Smooth muscle cell (in vitro differentiated cells): ENCODE data around the gene CANT1. TPM values are rescaled to one million over a fixed set of nuclear protein-coding genes. Genes with fewer than 3 reads are reported as not detected.

Experiments
- DNase-seq: peaks from one replicate; lab custom pipeline; 2025; ENCODE audit not compliant: unreplicated experiment; lab: John Stamatoyannopoulos, UW
- H2AFZ ChIP-seq: fragments of 200-600 bp; sonication (generic); 2 replicates; pipeline ENCODE4 v1.6.0; 2016; ENCODE audit warnings: antibody characterized with exemption, low read depth, mild to moderate bottlenecking
- H3F3A ChIP-seq: fragments of 200-600 bp; sonication (generic); 2 replicates; pipeline ENCODE4 v1.6.0; 2017; ENCODE audit warnings: antibody characterized with exemption, low read depth
- H3K27ac ChIP-seq: fragments of 200-600 bp; sonication (generic); 2 replicates; pipeline ENCODE4 v1.5.1; 2016; ENCODE audit warnings: low read depth, mild to moderate bottlenecking
- H3K27me3 ChIP-seq: fragments of 200-600 bp; sonication (generic); 2 replicates; pipeline ENCODE4 v1.6.1; 2016; ENCODE audit warnings: low read depth, mild to moderate bottlenecking
- H3K36me3 ChIP-seq: fragments of 200-600 bp; sonication (generic); 2 replicates; pipeline ENCODE4 v1.5.1; 2016; ENCODE audit warnings: low read depth
- H3K4me1 ChIP-seq: fragments of 200-600 bp; sonication (generic); 2 replicates; pipeline ENCODE4 v1.5.1; 2016; ENCODE audit warnings: low read depth
- H3K4me2 ChIP-seq: fragments of 200-600 bp; sonication (generic); 2 replicates; pipeline ENCODE4 v1.6.0; 2016; ENCODE audit warnings: mild to moderate bottlenecking
- H3K4me3 ChIP-seq: fragments of 200-600 bp; sonication (generic); 2 replicates; pipeline ENCODE4 v1.5.1; 2016; ENCODE audit warnings: mild to moderate bottlenecking
- H3K79me2 ChIP-seq: fragments of 200-600 bp; sonication (generic); 2 replicates; pipeline ENCODE4 v1.6.0; 2016; ENCODE audit warnings: low read depth, mild to moderate bottlenecking
- H3K9ac ChIP-seq: fragments of 200-600 bp; sonication (generic); 2 replicates; pipeline ENCODE4 v1.6.0; 2016; ENCODE audit warnings: low read depth
- H3K9me3 ChIP-seq: fragments of 200-600 bp; sonication (generic); replicated peaks from 2 replicates; pipeline ENCODE4 v1.5.1; 2016; ENCODE audit warnings: low read depth
- H4K20me1 ChIP-seq: fragments of 200-600 bp; sonication (generic); 2 replicates; pipeline ENCODE4 v1.6.0; 2016; ENCODE audit warnings: low read depth
- CTCF ChIP-seq: fragments of 200-600 bp; sonication (generic); IDR thresholded peaks from 2 replicates; pipeline ENCODE4 v1.5.1; 2017; ENCODE audit warnings: borderline replicate concordance, mild to moderate bottlenecking, antibody characterized with exemption; ENCODE audit not compliant: insufficient read depth, poor library complexity, severe bottlenecking
- WGBS: methylation state at CpG from one replicate; pipeline ENCODE4 v1.1.7; 2016; ENCODE audit warnings: low lambda C conversion rate; 5-methylcytosine and 5-hydroxymethylcytosine counted together
- polyA plus RNA-seq: library from polyadenylated mRNA; unstranded; fragments of >200 nt; fragmentation: Nextera tagmentation; extraction: Ambion mirVana; gene quantifications from 2 replicates; pipeline ENCODE4 v1.2.1, GENCODE V29; 2016
- total RNA-seq: library from RNA; depleted of rRNA; stranded (reverse); fragments of >200 nt; gene quantifications from 2 replicates; pipeline ENCODE4 v1.2.3, GENCODE V29; 2014

CANT1 gene
- total and polyA plus RNA-seq, 2 experiments from 2014 or later: 38.3 to 42.1 TPM

- Histone ChIP-seq H3K9me3 (no peaks in the 10 kb centered on the region), H3K4me2 (no peak overlapping the region), H3K4me1 (peaks cover 5% of the 10 kb centered on the region), H3K79me2 (peaks cover 47% of the 10 kb centered on the region), H3K36me3 (no peaks in the 10 kb centered on the region), H3F3A (no peaks in the 10 kb centered on the region), H3K4me3 (no peak overlapping the region), H4K20me1 (peaks cover 67% of the 10 kb centered on the region), H3K27me3 (no peaks in the 10 kb centered on the region), H3K27ac (no peak overlapping the region), H2AFZ (no peak overlapping the region), H3K9ac (no peak overlapping the region)
- DNase-seq: no peak
- TF ChIP-seq CTCF: no peak
- WGBS: 90% methylated on average over 8 of the region's 8 CpGs
Measured at GRCh38 chr17:79006046-79006445, 3.5 kb downstream of the CANT1 start.

GRCh38 chr17:79005063-79005861, 4.3 kb downstream of the CANT1 start:
- Histone ChIP-seq H4K20me1 (peaks cover 74% of the 10 kb centered on the region), H3K27ac (no peak overlapping the region), H3K9me3 (no peaks in the 10 kb centered on the region), H3K4me1 (peaks cover 5% of the 10 kb centered on the region), H3K9ac (no peak overlapping the region), H3K36me3 (no peaks in the 10 kb centered on the region), H3K4me2 (no peak overlapping the region), H3F3A (no peaks in the 10 kb centered on the region), H2AFZ (no peak overlapping the region), H3K27me3 (no peaks in the 10 kb centered on the region), H3K4me3 (no peak overlapping the region), H3K79me2 (peaks cover 47% of the 10 kb centered on the region)
- no peak for DNase-seq
- TF ChIP-seq CTCF: no peak
- 76% methylated on average over 10 of the region's 12 CpGs for WGBS

GRCh38 chr17:79003661-79004411, 5.7 kb downstream of the CANT1 start:
- Histone ChIP-seq H3K9me3 (no peaks in the 10 kb centered on the region), H3K27me3 (no peaks in the 10 kb centered on the region), H3K36me3 (no peaks in the 10 kb centered on the region), H3K9ac (no peak overlapping the region), H3K27ac (no peak overlapping the region), H3K4me1 (peaks cover 5% of the 10 kb centered on the region), H3K4me2 (no peak overlapping the region), H3K79me2 (peaks cover 41% of the 10 kb centered on the region), H4K20me1 (peaks cover 88% of the 10 kb centered on the region), H2AFZ (no peak overlapping the region), H3F3A (no peaks in the 10 kb centered on the region), H3K4me3 (no peak overlapping the region)
- no peak for TF ChIP-seq CTCF
- WGBS: no CpG with 5 or more reads among the region's 3 CpGs
- DNase-seq: no peak
